ENCODE data around the gene VGF.

DNA sequence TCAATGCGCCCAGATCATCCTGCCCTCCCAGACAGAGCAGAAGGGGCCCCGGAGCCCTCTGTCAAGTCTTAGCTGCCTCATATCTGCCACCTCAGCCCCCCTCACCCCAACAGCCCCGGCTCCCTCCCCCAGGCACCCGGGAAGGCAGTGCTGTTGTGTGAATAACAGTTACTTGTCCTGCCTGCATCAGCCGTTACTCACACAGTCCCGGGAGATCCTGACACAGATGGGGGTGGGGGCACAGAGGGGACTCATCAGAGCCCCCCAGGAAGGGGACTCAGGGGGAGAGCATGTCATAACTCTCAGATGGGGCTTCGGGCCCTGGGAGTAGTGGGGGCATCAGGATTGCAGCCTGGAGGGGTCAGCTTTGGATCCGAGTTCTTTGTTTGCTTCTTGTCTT is 50.9 kb downstream of the VGF start:
- TF ChIP-seq ZNF274 (IDR thresholded peaks at IDR 0.05; ENCODE audit: low read depth, low read length) = no peak
- TF ChIP-seq SUZ12 (IDR thresholded peaks at IDR 0.05; ENCODE audit: extremely low read depth, insufficient read depth, insufficient read length) = no peak

Data from NT2/D1 (cell line).